Neutrophil (primary cell): ENCODE results near the gene HCST.
"Not testable (repeated sequence)": the region's sequence is repeated elsewhere in the genome, so short reads cannot be mapped to it uniquely, and the experiment has no call there.

ENCODE experiments used
- H3K27ac ChIP-seq: fragments of 200-600 bp; sonication (generic); 2 replicates; pipeline ENCODE4 v1.5.1; 2016; ENCODE audit warnings: mild to moderate bottlenecking, moderate library complexity
- H3K27me3 ChIP-seq: fragments of 200-600 bp; sonication (generic); 2 replicates; pipeline ENCODE4 v1.6.0; 2016; ENCODE audit warnings: mild to moderate bottlenecking
- H3K36me3 ChIP-seq: fragments of 200-600 bp; sonication (generic); 2 replicates; pipeline ENCODE4 v1.5.1; 2017
- H3K4me1 ChIP-seq, 2 experiments: fragments of 200-600 bp in 1 of 2; sonication (generic) in 1 of 2; 1 replicate in 1 of 2; 2 replicates in 1 of 2; pipeline versions ENCODE4 v1.5.1 to v1.6.1; 2013 to 2016; ENCODE audit warnings: low read depth in 1 of 2, low read length in 1 of 2, mild to moderate bottlenecking in 1 of 2, moderate library complexity in 1 of 2; ENCODE audit not compliant: control insufficient read depth in 1 of 2, insufficient read depth in 1 of 2
- H3K4me3 ChIP-seq, 2 experiments: fragments of 200-600 bp in 1 of 2; sonication (generic) in 1 of 2; 1 replicate in 1 of 2; 2 replicates in 1 of 2; pipeline ENCODE4 v1.5.1; 2013 to 2016; ENCODE audit warnings: low read depth in 1 of 2, low read length in 1 of 2, mild to moderate bottlenecking in 1 of 2, moderate library complexity in 1 of 2
- H3K9me3 ChIP-seq: fragments of 200-600 bp; sonication (generic); 2 replicates; pipeline ENCODE4 v1.5.1; 2016
- CTCF ChIP-seq: fragments of 200-600 bp; sonication (generic); IDR thresholded peaks from 2 replicates; pipeline ENCODE4 v1.5.1; 2016; ENCODE audit warnings: antibody characterized with exemption

HCST gene

GRCh38 chr19:35888398-35888797, 13.9 kb upstream of the HCST start:
- peaks cover 77% of the 10 kb centered on the region for H3K36me3 ChIP-seq
- H3K9me3 ChIP-seq = peaks cover 7% of the 10 kb centered on the region
- no peak overlapping the region for H3K4me3 ChIP-seq
- TF ChIP-seq CTCF = no peak
- H3K27me3 ChIP-seq = no peaks in the 10 kb centered on the region
- H3K27ac ChIP-seq = peak overlapping the region; percentile 61
- H3K4me1 ChIP-seq = no peaks in the 10 kb centered on the region

- no peaks in the 10 kb centered on the region for H3K4me1 ChIP-seq
- no peak for TF ChIP-seq CTCF
- H3K27ac ChIP-seq = peak overlapping the region; percentile 61
- no peak overlapping the region for H3K4me3 ChIP-seq
- peaks cover 88% of the 10 kb centered on the region for H3K36me3 ChIP-seq
- H3K9me3 ChIP-seq = peaks cover 7% of the 10 kb centered on the region
- no peaks in the 10 kb centered on the region for H3K27me3 ChIP-seq
These were observed 12.8 kb upstream of the HCST start for GRCh38 chr19:35889370-35890112.

- Histone ChIP-seq H3K4me3 (no peak overlapping the region), H3K27ac (peak overlapping the region; percentile 61), H3K27me3 (no peaks in the 10 kb centered on the region), H3K9me3 (peaks cover 7% of the 10 kb centered on the region), H3K36me3 (peaks cover 93% of the 10 kb centered on the region), H3K4me1 (no peaks in the 10 kb centered on the region)
- no peak for TF ChIP-seq CTCF
These were observed 12.1 kb upstream of the HCST start for GRCh38 chr19:35890113-35890650.

GRCh38 chr19:35891819-35892218, 10.5 kb upstream of the HCST start:
- not testable (repeated sequence) for H3K27me3 ChIP-seq, H3K9me3 ChIP-seq, H3K4me3 ChIP-seq
- H3K4me1 ChIP-seq = peaks cover 7 to 12% of the 10 kb centered on the region in 2 experiments
- H3K36me3 ChIP-seq = peaks cover 99% of the 10 kb centered on the region
- peak overlapping the region; percentile 50 for H3K27ac ChIP-seq

GRCh38 chr19:35894342-35894741, 8.0 kb upstream of the HCST start:
- no peak for TF ChIP-seq CTCF
- H3K36me3 ChIP-seq = peaks cover 86% of the 10 kb centered on the region
- H3K27me3 ChIP-seq = no peaks in the 10 kb centered on the region
- no peak overlapping the region for H3K4me3 ChIP-seq
- H3K9me3 ChIP-seq = no peaks in the 10 kb centered on the region
- peaks cover 27 to 30% of the 10 kb centered on the region in 2 experiments for H3K4me1 ChIP-seq
- peak overlapping the region; percentile 56 for H3K27ac ChIP-seq

- H3K27me3 ChIP-seq = no peaks in the 10 kb centered on the region
- no peak for TF ChIP-seq CTCF
- peaks cover 68% of the 10 kb centered on the region for H3K36me3 ChIP-seq
- H3K9me3 ChIP-seq = no peaks in the 10 kb centered on the region
- H3K4me3 ChIP-seq = no peak overlapping the region
- peaks cover 33 to 34% of the 10 kb centered on the region in 2 experiments for H3K4me1 ChIP-seq
- H3K27ac ChIP-seq = peak overlapping the region; percentile 100
These were observed 6.3 kb upstream of the HCST start for GRCh38 chr19:35895911-35896642.
